GM12878 (cell line): ENCODE data around the gene ELAC1. TPM values are rescaled to one million over a fixed set of nuclear protein-coding genes. Genes with fewer than 3 reads are reported as not detected.

Source experiments
- ATAC-seq: fragments of 200-7000 bp; cut with Tn5 transposase; 3 replicates; pipeline ENCODE4 v1.9.1; 2020; ENCODE audit warnings: mild to moderate bottlenecking, moderate library complexity
- BruUV-seq: library from RNA; stranded (reverse); fragments of 400-500 nt; replicated peaks from 2 replicates; lab custom pipeline; 2021; lab: Mats Ljungman, UMichigan
- CTCF ChIA-PET: fragments of 300-600 bp; sonication (Branson Sonifier 250); formaldehyde crosslinking; extraction: SDS; loops from one replicate; lab custom pipeline; 2021; ENCODE audit warnings: inconsistent platforms; lab: Yijun Ruan, JAX
- POLR2A ChIA-PET: fragments of 350-600 bp; formaldehyde crosslinking; extraction: SDS; loops from one replicate; lab custom pipeline; 2021; ENCODE audit warnings: inconsistent platforms; lab: Charles Lee
- RAD21 ChIA-PET: fragments of 300-600 bp; sonication (Branson Sonifier 250); formaldehyde crosslinking; loops from one replicate; lab custom pipeline; 2023; ENCODE audit warnings: antibody characterized with exemption; ENCODE audit not compliant: unreplicated experiment; lab: Charles Lee
- SMC1A ChIA-PET: fragments of 300-600 bp; sonication (Branson Sonifier 250); formaldehyde crosslinking; loops from one replicate; lab custom pipeline; 2023; ENCODE audit not compliant: unreplicated experiment, uncharacterized antibody; lab: Charles Lee
- DNase-seq: peaks from one replicate; pipeline ENCODE4 v3.0.0-alpha.2; 2011; ENCODE audit warnings: low read depth, low spot score
- FAIRE-seq: peaks from 3 replicates; lab custom pipeline; 2011; peaks lifted over from hg19 to GRCh38; lab: Jason Lieb, UNC
- H2AFZ ChIP-seq: 2 replicates; pipeline ENCODE4 v1.6.0; 2011; ENCODE audit warnings: low read depth, low read length, control low read depth; ENCODE audit not compliant: control insufficient read depth
- H3K27ac ChIP-seq: 2 replicates; pipeline ENCODE4 v1.5.1; 2011; ENCODE audit warnings: control low read depth; ENCODE audit not compliant: control insufficient read depth, insufficient read depth
- H3K27me3 ChIP-seq, 2 experiments: replicated peaks in 1 of 2; 2 replicates each; pipeline versions ENCODE4 v1.6.0 to v1.6.1; 2011; ENCODE audit warnings: low read length in 1 of 2; ENCODE audit not compliant: control insufficient read depth in 2 of 2, insufficient read depth in 2 of 2
- H3K36me3 ChIP-seq, 2 experiments: 2 replicates each; pipeline ENCODE4 v1.5.1; 2011; ENCODE audit warnings: low read length in 1 of 2; ENCODE audit not compliant: control insufficient read depth in 2 of 2, insufficient read depth in 2 of 2
- H3K4me1 ChIP-seq: 2 replicates; pipeline ENCODE4 v1.6.1; 2011; ENCODE audit warnings: mild to moderate bottlenecking, low read length, moderate library complexity, mixed read lengths; ENCODE audit not compliant: control insufficient read depth, insufficient read depth
- H3K4me2 ChIP-seq: 2 replicates; pipeline ENCODE4 v1.6.0; 2011; ENCODE audit warnings: control low read depth; ENCODE audit not compliant: control insufficient read depth, insufficient read depth
- H3K4me3 ChIP-seq: fragments of 200-600 bp; sonication (generic); 2 replicates; pipeline ENCODE4 v1.5.1; 2016
- H3K79me2 ChIP-seq: 2 replicates; pipeline ENCODE4 v1.6.0; 2011; ENCODE audit warnings: low read length; ENCODE audit not compliant: control insufficient read depth, insufficient read depth
- H3K9ac ChIP-seq: 2 replicates; pipeline ENCODE4 v1.8.0; 2011; ENCODE audit warnings: low read length, control low read depth, mixed read lengths; ENCODE audit not compliant: control insufficient read depth, insufficient read depth
- H3K9me3 ChIP-seq: replicated peaks from 3 replicates; pipeline ENCODE4 v1.5.1; 2011; ENCODE audit warnings: mild to moderate bottlenecking, low read length; ENCODE audit not compliant: control insufficient read depth, insufficient read depth
- H4K20me1 ChIP-seq: 2 replicates; pipeline ENCODE4 v1.6.0; 2011; ENCODE audit not compliant: control insufficient read depth, insufficient read depth
- CEBPB ChIP-seq, 2 experiments: fragments of 150-350 bp in 1 of 2; IDR thresholded peaks; 2 replicates each; pipeline ENCODE4 v1.6.1; 2012 to 2014; ENCODE audit warnings: low read depth in 2 of 2, low read length in 2 of 2, borderline replicate concordance in 1 of 2, inconsistent platforms in 1 of 2
- ESRRA ChIP-seq: IDR thresholded peaks from 2 replicates; pipeline ENCODE4 v1.6.1; 2012; ENCODE audit warnings: mild to moderate bottlenecking, low read length, improper control_type of control experiment
- FOXM1 ChIP-seq: IDR thresholded peaks from 2 replicates; pipeline ENCODE4 v1.6.1; 2012; ENCODE audit warnings: low read depth, mild to moderate bottlenecking, inconsistent platforms, low read length, moderate library complexity
- HDAC2 ChIP-seq: fragments of 200-600 bp; sonication (generic); IDR thresholded peaks from 2 replicates; pipeline ENCODE4 v1.6.1; 2017
- IKZF1 ChIP-seq: fragments of 450-650 bp; conservative IDR thresholded peaks from 2 replicates; pipeline ENCODE4 v1.6.1; 2017; ENCODE audit warnings: antibody characterized with exemption, mild to moderate bottlenecking
- MXI1 ChIP-seq: fragments of 150-350 bp; IDR thresholded peaks from 2 replicates; pipeline ENCODE4 v1.6.1; 2011; ENCODE audit warnings: low read depth, mild to moderate bottlenecking, inconsistent platforms, low read length, improper control_type of control experiment
- MYB ChIP-seq: fragments of 150-350 bp; IDR thresholded peaks from 2 replicates; pipeline ENCODE4 v1.6.1; 2014; ENCODE audit warnings: mild to moderate bottlenecking, low read depth, low read length, borderline replicate concordance
- NFXL1 ChIP-seq: fragments of 450-650 bp; IDR thresholded peaks from 2 replicates; pipeline ENCODE4 v1.6.1; 2017; ENCODE audit warnings: antibody characterized with exemption, mild to moderate bottlenecking, borderline replicate concordance
- POLR2AphosphoS5 ChIP-seq: IDR thresholded peaks from 2 replicates; pipeline ENCODE4 v1.6.1; 2011; ENCODE audit warnings: mild to moderate bottlenecking, low read length, inconsistent platforms
- POU2F2 ChIP-seq: IDR thresholded peaks from 3 replicates; pipeline ENCODE4 v1.6.1; 2011; ENCODE audit warnings: low read depth, mild to moderate bottlenecking, low read length, borderline replicate concordance
- YBX1 ChIP-seq: fragments of 450-650 bp; IDR thresholded peaks from 2 replicates; pipeline ENCODE4 v1.6.1; 2016; ENCODE audit warnings: antibody characterized with exemption
- ZNF207 ChIP-seq: fragments of 450-650 bp; IDR thresholded peaks from 2 replicates; pipeline ENCODE4 v1.6.1; 2014; ENCODE audit warnings: antibody characterized with exemption, mild to moderate bottlenecking, borderline replicate concordance
- ZZZ3 ChIP-seq: IDR thresholded peaks from 2 replicates; pipeline ENCODE4 v1.6.1; 2011; ENCODE audit warnings: low read depth; ENCODE audit not compliant: control insufficient read depth, insufficient read length
- WGBS: methylation state at CpG from one replicate; pipeline ENCODE4 v1.1.6; 2016; ENCODE audit warnings: low lambda C conversion rate; ENCODE audit not compliant: insufficient replicate concordance, insufficient coverage; ENCODE audit errors: missing lambda C conversion rate; 5-methylcytosine and 5-hydroxymethylcytosine counted together
- in situ Hi-C: fragments of 300-500 bp; cut with MboI; formaldehyde crosslinking; loops from 9 replicates; pipeline ENCODE4 v1.14.3; 2018; ENCODE audit warnings: mixed read lengths
- intact Hi-C: fragments of 100-400 bp; cut with micrococcal nuclease; formaldehyde crosslinking; loops from one replicate; pipeline ENCODE4 v1.14.2; 2022; ENCODE audit not compliant: unreplicated experiment
- polyA plus RNA-seq, 11 experiments: library from polyadenylated mRNA; depleted of rRNA in 4 of 11; unstranded in 6 of 11; stranded (reverse) in 5 of 11; fragments of >200 nt; fragmentation: Nextera tagmentation in 4 of 11; fragmentation: Illumina TruSeq in 1 of 11; extraction: Ambion mirVana in 4 of 11; extraction: Trizol in 1 of 11; gene quantifications; 1 replicate in 1 of 11; 2 replicates in 10 of 11; pipeline versions ENCODE4 v1.2.1 to v1.2.3, GENCODE V29; 2011 to 2016; ENCODE audit warnings: inconsistent platforms in 2 of 11, missing spikeins in 2 of 11, low read depth in 1 of 11
- total RNA-seq, 4 experiments: library from RNA; depleted of rRNA in 3 of 4; stranded (reverse); fragments of >200 nt in 3 of 4; fragmentation: Illumina TruSeq in 1 of 4; extraction: Trizol in 1 of 4; gene quantifications; 2 replicates each; pipeline versions ENCODE4 v1.2.1 to v1.2.3, GENCODE V29; 2013 to 2021
- TF ChIP-seq, protein P1 (sequence below): fragments of 450-650 bp; IDR thresholded peaks from 2 replicates; pipeline ENCODE4 v1.6.1; 2017; ENCODE audit warnings: mild to moderate bottlenecking, moderate library complexity
- TF ChIP-seq, protein P2 (sequence below): fragments of 450-650 bp; formaldehyde crosslinking; IDR thresholded peaks from 2 replicates; pipeline ENCODE4 v1.4.0; 2022; ENCODE audit warnings: mild to moderate bottlenecking, moderate library complexity

Gene ELAC1
- total and polyA plus RNA-seq, 10 of the 15 experiments (the other 5 are each of a cell fraction or from before 2014, with no cell fraction given) = 4.9 to 23.0 (median 9.8) TPM

- TF ChIP-seq, protein P1, sequence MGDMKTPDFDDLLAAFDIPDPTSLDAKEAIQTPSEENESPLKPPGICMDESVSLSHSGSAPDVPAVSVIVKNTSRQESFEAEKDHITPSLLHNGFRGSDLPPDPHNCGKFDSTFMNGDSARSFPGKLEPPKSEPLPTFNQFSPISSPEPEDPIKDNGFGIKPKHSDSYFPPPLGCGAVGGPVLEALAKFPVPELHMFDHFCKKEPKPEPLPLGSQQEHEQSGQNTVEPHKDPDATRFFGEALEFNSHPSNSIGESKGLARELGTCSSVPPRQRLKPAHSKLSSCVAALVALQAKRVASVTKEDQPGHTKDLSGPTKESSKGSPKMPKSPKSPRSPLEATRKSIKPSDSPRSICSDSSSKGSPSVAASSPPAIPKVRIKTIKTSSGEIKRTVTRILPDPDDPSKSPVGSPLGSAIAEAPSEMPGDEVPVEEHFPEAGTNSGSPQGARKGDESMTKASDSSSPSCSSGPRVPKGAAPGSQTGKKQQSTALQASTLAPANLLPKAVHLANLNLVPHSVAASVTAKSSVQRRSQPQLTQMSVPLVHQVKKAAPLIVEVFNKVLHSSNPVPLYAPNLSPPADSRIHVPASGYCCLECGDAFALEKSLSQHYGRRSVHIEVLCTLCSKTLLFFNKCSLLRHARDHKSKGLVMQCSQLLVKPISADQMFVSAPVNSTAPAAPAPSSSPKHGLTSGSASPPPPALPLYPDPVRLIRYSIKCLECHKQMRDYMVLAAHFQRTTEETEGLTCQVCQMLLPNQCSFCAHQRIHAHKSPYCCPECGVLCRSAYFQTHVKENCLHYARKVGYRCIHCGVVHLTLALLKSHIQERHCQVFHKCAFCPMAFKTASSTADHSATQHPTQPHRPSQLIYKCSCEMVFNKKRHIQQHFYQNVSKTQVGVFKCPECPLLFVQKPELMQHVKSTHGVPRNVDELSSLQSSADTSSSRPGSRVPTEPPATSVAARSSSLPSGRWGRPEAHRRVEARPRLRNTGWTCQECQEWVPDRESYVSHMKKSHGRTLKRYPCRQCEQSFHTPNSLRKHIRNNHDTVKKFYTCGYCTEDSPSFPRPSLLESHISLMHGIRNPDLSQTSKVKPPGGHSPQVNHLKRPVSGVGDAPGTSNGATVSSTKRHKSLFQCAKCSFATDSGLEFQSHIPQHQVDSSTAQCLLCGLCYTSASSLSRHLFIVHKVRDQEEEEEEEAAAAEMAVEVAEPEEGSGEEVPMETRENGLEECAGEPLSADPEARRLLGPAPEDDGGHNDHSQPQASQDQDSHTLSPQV = no peak
Measured at GRCh38 chr18:51017140-51017879, 49.5 kb downstream of the ELAC1 start (continued).

DNA sequence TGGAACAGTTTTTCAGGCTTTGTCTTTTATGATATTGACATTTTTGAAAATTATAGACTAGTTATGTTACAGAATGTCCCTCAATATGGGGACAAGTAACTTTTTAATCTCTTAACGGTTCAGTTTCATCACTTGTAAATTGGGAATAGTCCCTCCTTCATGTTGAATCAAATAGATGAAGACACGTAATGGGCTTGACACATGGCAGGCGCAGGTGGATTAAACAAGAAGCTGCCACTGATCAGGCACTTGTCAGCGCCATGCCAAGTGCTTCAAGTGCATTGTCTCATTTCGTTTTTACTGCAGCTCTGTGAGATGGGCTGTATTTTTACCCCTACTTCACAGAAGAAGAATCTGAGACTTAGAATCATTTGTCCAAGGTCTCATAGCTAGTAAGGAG lies 52.7 kb downstream of the ELAC1 start:
- in situ Hi-C loops (no loop called here), intact Hi-C loops (no loop called here)
- ChIA-PET SMC1A (interaction anchor here (1.6 kb wide), 1 partner anchor 11 kb away, joined by 5 read pairs; no protein-coding TSS in a partner anchor), POLR2A (interaction anchor here (0.6 kb wide), 1 partner anchor 156 kb away, joined by 3 read pairs; no protein-coding TSS in a partner anchor), CTCF (interaction anchor here (0.6 to 0.8 kb wide), 2 partner anchors 31 to 206 kb away, joined by 3 read pairs; no protein-coding TSS in a partner anchor), RAD21 (no interaction called here)
- 79% methylated on average over 5 of the region's 5 CpGs for WGBS
- Histone ChIP-seq H3K9ac (no peak overlapping the region), H3K79me2 (no peaks in the 10 kb centered on the region), H3K27ac (no peak overlapping the region), H3K4me3 (no peak overlapping the region), H3K27me3 (no peaks in the 10 kb centered on the region), H2AFZ (no peak overlapping the region), H3K4me2 (no peak overlapping the region), H3K9me3 (no peaks in the 10 kb centered on the region), H3K36me3 (no peaks in the 10 kb centered on the region), H3K4me1 (no peaks in the 10 kb centered on the region), H4K20me1 (no peaks in the 10 kb centered on the region)
- no peak for ATAC-seq
- no TSS peak for BruUV-seq
- no peak for FAIRE-seq
- no peak for DNase-seq
- no peak for TF ChIP-seq HDAC2
- TF ChIP-seq YBX1 = no peak
- no peak for TF ChIP-seq POU2F2
- TF ChIP-seq MYB = no peak
- TF ChIP-seq POLR2AphosphoS5 = no peak
- TF ChIP-seq, protein P2, sequence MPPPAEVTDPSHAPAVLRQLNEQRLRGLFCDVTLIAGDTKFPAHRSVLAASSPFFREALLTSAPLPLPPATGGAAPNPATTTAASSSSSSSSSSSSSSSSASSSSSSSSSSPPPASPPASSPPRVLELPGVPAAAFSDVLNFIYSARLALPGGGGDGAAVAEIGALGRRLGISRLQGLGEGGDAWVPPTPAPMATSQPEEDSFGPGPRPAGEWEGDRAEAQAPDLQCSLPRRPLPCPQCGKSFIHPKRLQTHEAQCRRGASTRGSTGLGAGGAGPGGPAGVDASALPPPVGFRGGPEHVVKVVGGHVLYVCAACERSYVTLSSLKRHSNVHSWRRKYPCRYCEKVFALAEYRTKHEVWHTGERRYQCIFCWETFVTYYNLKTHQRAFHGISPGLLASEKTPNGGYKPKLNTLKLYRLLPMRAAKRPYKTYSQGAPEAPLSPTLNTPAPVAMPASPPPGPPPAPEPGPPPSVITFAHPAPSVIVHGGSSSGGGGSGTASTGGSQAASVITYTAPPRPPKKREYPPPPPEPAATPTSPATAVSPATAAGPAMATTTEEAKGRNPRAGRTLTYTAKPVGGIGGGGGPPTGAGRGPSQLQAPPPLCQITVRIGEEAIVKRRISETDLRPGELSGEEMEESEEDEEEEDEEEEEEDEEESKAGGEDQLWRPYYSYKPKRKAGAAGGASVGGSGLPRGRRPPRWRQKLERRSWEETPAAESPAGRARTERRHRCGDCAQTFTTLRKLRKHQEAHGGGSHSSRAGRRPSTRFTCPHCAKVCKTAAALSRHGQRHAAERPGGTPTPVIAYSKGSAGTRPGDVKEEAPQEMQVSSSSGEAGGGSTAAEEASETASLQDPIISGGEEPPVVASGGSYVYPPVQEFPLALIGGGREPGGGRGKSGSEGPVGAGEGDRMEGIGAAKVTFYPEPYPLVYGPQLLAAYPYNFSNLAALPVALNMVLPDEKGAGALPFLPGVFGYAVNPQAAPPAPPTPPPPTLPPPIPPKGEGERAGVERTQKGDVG = no peak
- no peak for TF ChIP-seq NFXL1
- TF ChIP-seq MXI1 = no peak
- TF ChIP-seq ESRRA = no peak
- no peak for TF ChIP-seq ZNF207
- no peak for TF ChIP-seq FOXM1
- no peak for TF ChIP-seq IKZF1
- TF ChIP-seq CEBPB (IDR thresholded peaks at IDR 0.05; ENCODE audit: borderline replicate concordance in 1 of 2, low read depth in 2 of 2, low read length in 2 of 2) = no peak
- no peak for TF ChIP-seq ZZZ3
